Ovary (tissue), 9 donors: Measurements from ENCODE around the gene DUSP16. TPM values are rescaled to one million over a fixed set of nuclear protein-coding genes. Genes with fewer than 3 reads are reported as not detected.
"Not testable (repeated sequence)": the region's sequence is repeated elsewhere in the genome, so short reads cannot be mapped to it uniquely, and the experiment has no call there.

Experiments
- DNase-seq, 5 donors: peaks; one replicate each; pipeline ENCODE4 v3.0.0-alpha.2; 2019 to 2020
- H3K27ac ChIP-seq, 2 donors: fragments of 200-600 bp; one replicate each; pipeline versions ENCODE4 v1.5.1 to v1.8.0; 2019 to 2022
- H3K27me3 ChIP-seq: fragments of 200-600 bp; one replicate; pipeline ENCODE4 v1.8.0; 2022
- H3K36me3 ChIP-seq: fragments of 200-600 bp; sonication (generic); one replicate; pipeline ENCODE4 v1.5.1; 2019
- H3K4me1 ChIP-seq: one replicate; pipeline ENCODE4 v1.8.1; 2013; ENCODE audit warnings: mild to moderate bottlenecking, moderate library complexity; ENCODE audit not compliant: insufficient read depth
- H3K4me3 ChIP-seq: fragments of 200-600 bp; sonication (generic); one replicate; pipeline ENCODE4 v1.5.1; 2017
- H3K9me3 ChIP-seq, 2 donors: fragments of 200-600 bp in 1 of 2; sonication (generic) in 1 of 2; one replicate each; pipeline versions ENCODE4 v1.5.1 to v1.8.1; 2013 to 2019; ENCODE audit warnings: mild to moderate bottlenecking in 1 of 2, moderate library complexity in 1 of 2
- CTCF ChIP-seq, 3 donors: fragments of 450-650 bp in 2 of 3; fragments of 200-600 bp in 1 of 3; IDR thresholded peaks; one replicate each; pipeline versions ENCODE4 v1.5.1 to v1.8.0; 2016 to 2022; ENCODE audit warnings: antibody characterized with exemption in 3 of 3, mild to moderate bottlenecking in 1 of 3
- EP300 ChIP-seq: sonication (generic); formaldehyde crosslinking; IDR thresholded peaks from one replicate; pipeline ENCODE4 v1.6.1; 2017; ENCODE audit warnings: antibody characterized with exemption
- POLR2A ChIP-seq: fragments of 450-650 bp; IDR thresholded peaks from one replicate; pipeline ENCODE4 v1.6.1; 2017; ENCODE audit warnings: antibody characterized with exemption, mild to moderate bottlenecking, moderate library complexity
- WGBS, 3 donors: extraction: QIAGEN DNeasy Blood & Tissue Kit in 1 of 3; methylation state at CpG; one replicate each; pipeline versions ENCODE4 v1.1.5 to v1.1.7; 2013 to 2017; 5-methylcytosine and 5-hydroxymethylcytosine counted together
- intact Hi-C, 4 donors: fragments of 100-400 bp; cut with DNase I; formaldehyde crosslinking; loops; one replicate each; pipeline versions ENCODE4 v1.11.0 to v1.15.1; 2022 to 2023
- polyA plus RNA-seq, 2 donors: library from polyadenylated mRNA; stranded (reverse); fragments of 200-250 nt in 1 of 2; fragments of 350-450 nt in 1 of 2; fragmentation: Illumina TruSeq in 1 of 2; extraction: RNeasy Lipid Tissue Mini Kit (QIAGEN cat#74804) in 1 of 2; gene quantifications; one replicate each; pipeline ENCODE4 v1.2.3, GENCODE V29; 2013 to 2014
- total RNA-seq, 7 donors: library from RNA; depleted of rRNA in 2 of 7; stranded (reverse); fragments of >200 nt in 2 of 7; fragmentation: NEBNext Ultra II Directional in 3 of 7; extraction: Animal tissue kit (Norgen Biotek cat#: 25700) in 3 of 7; gene quantifications; one replicate each; pipeline versions ENCODE4 v1.1.0 to v1.2.4, GENCODE V29; 2016 to 2023
- donor health status: DM: no; HTN: no; CAD: no; lungs with moderate emphysema.
- donor health status: DM: no; HTN: no; CAD: no.
- donor health status: Bipolar disorder and iron deficiency.
- donor health status: DM: yes; HTN: yes; CAD: no.
- donor health status: DM: no; HTN: no; CAD: no.
- donor health status: DM: yes; HTN: yes; CAD: no.

The DUSP16 gene
- total and polyA plus RNA-seq, 9 donors, result 12.5 to 54.0 (median 27.3) TPM

- WGBS, 3 donors, result 49 to 66% (median 55%) methylated on average over 8 of the region's 8 CpGs
- H3K4me3 ChIP-seq, result no peak overlapping the region
- peaks cover 1% of the 10 kb centered on the region for H3K4me1 ChIP-seq
- H3K36me3 ChIP-seq, result no peaks in the 10 kb centered on the region
- H3K9me3 ChIP-seq, result no peaks in the 10 kb centered on the region
- peak in 3 of 5 donors; percentile 46 to 73 (median 46) for DNase-seq
- no peak overlapping the region for H3K27ac ChIP-seq
- intact Hi-C loops, result no loop called here
- TF ChIP-seq CTCF (IDR thresholded peaks at IDR 0.05) (no peak), EP300 (no peak), POLR2A (no peak)
- H3K27me3 ChIP-seq, result no peaks in the 10 kb centered on the region
These were observed 38.0 kb upstream of the DUSP16 start for GRCh38 chr12:12600659-12601058.

DNA sequence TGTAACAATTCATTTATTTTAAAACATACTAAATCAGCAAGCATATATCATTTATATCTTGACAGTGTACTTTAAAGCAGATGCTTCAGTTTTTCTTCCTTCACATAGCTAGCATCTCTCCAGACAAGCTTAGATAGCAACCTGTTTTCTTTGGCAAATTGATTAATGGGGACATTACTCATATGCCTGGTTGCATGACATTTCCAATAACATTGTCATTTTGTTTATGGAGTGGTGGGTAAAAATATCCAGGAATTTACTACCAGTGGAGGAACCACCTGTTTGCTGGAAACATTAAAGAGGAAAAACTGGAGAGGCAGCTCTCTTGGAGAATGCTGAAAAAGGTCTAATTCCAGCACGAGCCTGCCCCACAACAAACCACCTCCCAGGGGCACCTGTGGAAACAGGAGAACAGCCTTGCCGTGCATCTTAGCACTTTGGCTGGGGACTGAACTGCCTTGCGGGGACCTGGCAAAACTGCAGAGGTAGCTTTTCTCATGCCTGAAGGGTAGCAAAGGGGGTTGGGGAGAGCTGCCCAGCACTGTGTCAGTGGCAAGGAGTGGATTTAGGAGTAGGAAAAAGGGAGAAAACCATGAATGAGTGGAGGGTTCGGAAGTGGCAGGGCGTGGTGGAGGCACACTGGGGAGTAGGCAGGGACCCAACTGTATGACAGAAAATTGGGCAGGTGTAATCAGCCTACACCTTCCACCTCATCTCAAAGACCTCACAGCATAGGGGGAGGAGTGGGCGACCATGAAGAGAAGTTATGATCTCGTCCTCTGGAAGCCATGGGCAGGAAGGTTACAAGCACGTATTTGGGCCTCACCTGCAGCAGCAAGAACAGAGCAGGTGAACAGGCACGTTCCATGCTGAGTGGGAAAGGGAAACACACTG, 37.3 kb upstream of the DUSP16 start:
- no peak for TF ChIP-seq CTCF (IDR thresholded peaks at IDR 0.05)
- no peak for TF ChIP-seq EP300
- no peak for TF ChIP-seq POLR2A
- Histone ChIP-seq H3K27ac (no peak overlapping the region), H3K36me3 (no peaks in the 10 kb centered on the region), H3K27me3 (no peaks in the 10 kb centered on the region), H3K4me1 (no peaks in the 10 kb centered on the region), H3K9me3 (no peaks in the 10 kb centered on the region), H3K4me3 (no peak overlapping the region)
- intact Hi-C loops, result loop anchor here in 1 of 4 donors (10.0 kb wide), 1 partner anchor 405 kb away; no protein-coding TSS in a partner anchor
- 66 to 76% (median 69%) methylated on average over 9 of the region's 9 CpGs for WGBS, 3 donors
- DNase-seq, result no peak

DNA sequence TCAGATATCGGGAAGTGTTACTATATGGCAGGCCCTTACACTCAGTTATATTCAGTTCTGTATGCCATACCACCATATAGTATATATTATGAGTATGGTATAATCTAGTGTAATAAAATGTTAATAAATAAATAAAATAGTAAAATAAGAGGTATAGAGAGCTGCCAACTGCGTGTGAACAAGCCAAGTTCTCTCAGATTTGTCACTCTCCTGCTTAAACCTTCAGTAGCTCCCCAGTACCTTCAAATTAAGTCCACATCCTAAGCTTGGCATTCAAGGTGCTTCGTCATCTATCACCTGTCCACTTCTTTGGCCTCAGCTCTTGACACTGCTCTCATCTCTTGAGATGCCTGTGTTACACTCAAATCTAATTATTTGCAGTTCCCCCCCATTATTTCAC, 36.2 kb upstream of the DUSP16 start:
- H3K27me3 ChIP-seq, result no peaks in the 10 kb centered on the region
- H3K9me3 ChIP-seq, result no peaks in the 10 kb centered on the region
- no peak for TF ChIP-seq CTCF (IDR thresholded peaks at IDR 0.05)
- no peak for TF ChIP-seq EP300
- no peak for TF ChIP-seq POLR2A
- no peak for DNase-seq
- no peaks in the 10 kb centered on the region for H3K36me3 ChIP-seq
- H3K4me3 ChIP-seq, result no peak overlapping the region
- no peak overlapping the region for H3K27ac ChIP-seq
- intact Hi-C loops, result loop anchor here in 1 of 4 donors (10.0 kb wide), 1 partner anchor 404 kb away; no protein-coding TSS in a partner anchor
- WGBS, 3 donors, result 79 to 87% (median 83%) methylated on average over 3 of the region's 3 CpGs
- H3K4me1 ChIP-seq, result no peaks in the 10 kb centered on the region

DNA sequence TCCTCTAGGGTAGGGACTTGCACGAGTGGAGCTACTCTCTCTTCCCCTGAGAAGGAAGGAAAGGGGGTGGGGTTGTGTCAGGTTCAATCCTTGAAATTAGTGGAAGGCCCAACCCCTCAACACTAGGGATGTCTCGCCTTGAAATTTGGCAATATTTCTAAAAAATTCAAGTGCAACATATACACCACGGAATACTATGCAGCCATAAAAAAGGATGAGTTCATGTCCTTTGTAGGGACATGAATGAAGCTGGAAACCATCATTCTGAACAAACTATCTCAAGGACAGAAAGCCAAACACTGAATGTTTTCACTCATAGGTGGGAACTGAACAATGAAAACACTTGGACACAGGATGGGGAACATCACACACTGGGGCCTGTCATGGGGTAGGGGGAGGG, 33.9 kb upstream of the DUSP16 start:
- not testable (repeated sequence) for H3K36me3 ChIP-seq, H3K27me3 ChIP-seq, H3K9me3 ChIP-seq, H3K4me1 ChIP-seq, H3K4me3 ChIP-seq, H3K27ac ChIP-seq, DNase-seq
- intact Hi-C loops, result loop anchor here in 1 of 4 donors (10.0 kb wide), 1 partner anchor 402 kb away; no protein-coding TSS in a partner anchor
- WGBS, 3 donors, result 86 to 93% (median 90%) methylated on average over 3 of the region's 3 CpGs

- not testable (repeated sequence) for H3K36me3 ChIP-seq, H3K4me1 ChIP-seq, DNase-seq, H3K4me3 ChIP-seq, H3K9me3 ChIP-seq, H3K27me3 ChIP-seq, H3K27ac ChIP-seq
- intact Hi-C loops, result loop anchor here in 1 of 4 donors (10.0 kb wide), 1 partner anchor 401 kb away; no protein-coding TSS in a partner anchor
- WGBS, 3 donors, result 82 to 90% (median 85%) methylated on average over 2 of the region's 2 CpGs
These were observed 33.3 kb upstream of the DUSP16 start for GRCh38 chr12:12595929-12596328.
